SW 1271 (cell line): ENCODE data around the gene MAP1LC3B.
A peak's percentile ranks its signal among the peaks of the same experiment; 100 is the strongest.

ENCODE experiments used
- DNase-seq, 2 experiments: peaks; one replicate each; lab custom pipeline; 2025; lab: John Stamatoyannopoulos, UW

MAP1LC3B gene

GRCh38 chr16:87409781-87410180, 17.6 kb downstream of the MAP1LC3B start:
- DNase-seq = no peak

- no peak for DNase-seq
These were observed 18.4 kb downstream of the MAP1LC3B start for GRCh38 chr16:87410530-87410929.

GRCh38 chr16:87410968-87411367, 18.8 kb downstream of the MAP1LC3B start:
- no peak for DNase-seq

- no peak for DNase-seq
These were observed 19.5 kb downstream of the MAP1LC3B start for GRCh38 chr16:87411375-87412271.

GRCh38 chr16:87412371-87412995, 20.3 kb downstream of the MAP1LC3B start:
- no peak for DNase-seq

GRCh38 chr16:87412996-87413421, 20.9 kb downstream of the MAP1LC3B start:
- DNase-seq = no peak

- DNase-seq = no peak
These were observed 22.1 kb downstream of the MAP1LC3B start for GRCh38 chr16:87414251-87414680.

- no peak for DNase-seq
These were observed 23.3 kb downstream of the MAP1LC3B start for GRCh38 chr16:87415441-87415840.

- peak in 1 of 2 experiments; percentile 57 for DNase-seq
These were observed 24.8 kb downstream of the MAP1LC3B start for GRCh38 chr16:87416826-87417527.

GRCh38 chr16:87417528-87417910, 25.4 kb downstream of the MAP1LC3B start:
- no peak for DNase-seq

- no peak for DNase-seq
These were observed 26.1 kb downstream of the MAP1LC3B start for GRCh38 chr16:87418216-87418615.

GRCh38 chr16:87418644-87419043, 26.5 kb downstream of the MAP1LC3B start:
- no peak for DNase-seq

- DNase-seq = no peak
These were observed 28.2 kb downstream of the MAP1LC3B start for GRCh38 chr16:87420026-87421002.

- DNase-seq = no peak
These were observed 29.1 kb downstream of the MAP1LC3B start for GRCh38 chr16:87421003-87421912.

- DNase-seq = no peak
These were observed 30.0 kb downstream of the MAP1LC3B start for GRCh38 chr16:87422106-87422505.

- no peak for DNase-seq
These were observed 31.3 kb downstream of the MAP1LC3B start for GRCh38 chr16:87423429-87423828.

- DNase-seq = no peak
These were observed 32.1 kb downstream of the MAP1LC3B start for GRCh38 chr16:87424266-87424665.

- DNase-seq = no peak
These were observed 33.8 kb downstream of the MAP1LC3B start for GRCh38 chr16:87425941-87426340.

GRCh38 chr16:87426423-87427215, 34.5 kb downstream of the MAP1LC3B start:
- DNase-seq = no peak

GRCh38 chr16:87431926-87432325, 39.8 kb downstream of the MAP1LC3B start:
- DNase-seq = no peak
